Fibroblast of pulmonary artery (primary cell): ENCODE results near the gene SELENOW.

Source experiments
- DNase-seq: peaks from one replicate; pipeline ENCODE4 v3.0.0-alpha.2; 2010; ENCODE audit warnings: low read depth
- H3K4me3 ChIP-seq: replicated peaks from 2 replicates; pipeline ENCODE4 v1.5.1; 2011; ENCODE audit warnings: low read depth, mild to moderate bottlenecking, control low read depth, low read length, moderate library complexity
- CTCF ChIP-seq: IDR thresholded peaks from 2 replicates; pipeline ENCODE4 v1.5.1; 2011; ENCODE audit warnings: mild to moderate bottlenecking, control low read depth, low read length, inconsistent platforms; ENCODE audit errors: missing control alignments

The SELENOW gene

GRCh38 chr19:47790398-47790814 lies 11.9 kb downstream of the SELENOW start:
- peak; percentile 85 for TF ChIP-seq CTCF
- H3K4me3 ChIP-seq = no peak overlapping the region
- DNase-seq = peak; percentile 73

- no peak for TF ChIP-seq CTCF
- no peak overlapping the region for H3K4me3 ChIP-seq
- DNase-seq = no peak
Observed at GRCh38 chr19:47792616-47793015, 14.1 kb downstream of the SELENOW start.

DNA sequence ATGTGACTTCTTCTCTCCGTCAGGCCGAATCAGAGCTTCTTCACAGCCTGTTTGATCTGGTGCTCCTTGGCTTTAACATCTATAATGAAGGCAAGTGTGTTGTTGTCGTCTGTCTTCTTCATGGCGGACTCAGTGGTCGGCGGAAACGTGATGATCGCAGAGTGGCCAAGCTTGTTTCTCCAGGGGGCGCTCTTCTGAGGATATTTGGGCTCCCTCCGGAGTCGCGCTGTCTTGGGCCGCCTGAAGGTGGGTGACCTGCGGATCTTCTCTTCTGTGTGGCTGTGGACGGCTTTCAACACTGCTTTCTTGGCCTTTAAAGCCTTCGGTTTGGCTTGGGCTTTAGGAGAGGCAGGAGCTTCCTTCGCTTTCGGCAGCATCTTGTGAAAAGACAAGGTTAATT lies 16.0 kb downstream of the SELENOW start:
- H3K4me3 ChIP-seq = no peak overlapping the region
- TF ChIP-seq CTCF = peak; percentile 1
- DNase-seq = no peak

- no peak for TF ChIP-seq CTCF
- no peak for DNase-seq
- H3K4me3 ChIP-seq = no peak overlapping the region
Observed at GRCh38 chr19:47796785-47797184, 18.3 kb downstream of the SELENOW start.

DNA sequence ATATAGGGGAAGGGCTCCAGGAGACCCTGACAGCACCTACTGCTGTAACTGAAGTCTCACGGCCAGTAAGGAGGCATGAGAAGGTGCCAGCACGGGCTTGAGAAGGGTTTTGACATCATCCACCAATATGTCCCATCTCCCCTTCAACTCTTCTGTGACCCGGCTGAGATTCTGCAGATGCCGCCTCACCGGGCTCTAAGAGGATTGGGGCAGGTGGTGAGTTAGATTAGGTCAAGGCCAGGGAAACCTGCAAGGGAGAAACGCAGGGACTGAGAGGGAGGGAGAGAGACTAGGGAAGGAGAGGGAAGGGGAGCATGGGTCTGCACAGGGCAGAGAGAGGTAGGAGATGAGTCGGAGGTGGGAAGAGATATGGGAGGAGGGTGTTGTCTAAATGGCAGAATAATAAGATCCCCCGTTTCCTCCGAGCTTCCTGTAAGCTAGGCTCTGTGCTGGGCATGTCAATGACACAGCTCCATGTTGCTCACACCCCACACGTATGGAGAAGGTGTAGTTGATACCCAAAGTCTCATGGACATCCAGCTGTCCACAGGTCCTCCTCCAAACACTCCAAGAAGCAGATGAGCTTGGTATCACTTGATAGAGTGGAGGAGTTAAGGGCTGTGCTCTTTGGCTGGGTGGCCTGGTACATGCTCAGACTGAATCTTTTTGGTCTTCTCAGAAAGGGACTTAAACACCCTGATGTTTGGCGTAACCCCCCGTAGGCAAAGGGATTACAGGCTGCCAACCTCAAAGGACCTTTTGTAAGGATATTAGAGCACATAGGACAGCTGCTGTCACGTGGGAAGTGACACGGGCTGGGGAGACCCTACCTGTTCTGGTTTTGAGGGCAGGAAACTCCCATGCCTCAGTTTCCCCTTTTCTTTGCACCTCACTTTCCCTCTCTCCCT lies 19.7 kb downstream of the SELENOW start:
- no peak for DNase-seq
- no peak for TF ChIP-seq CTCF
- no peak overlapping the region for H3K4me3 ChIP-seq

DNA sequence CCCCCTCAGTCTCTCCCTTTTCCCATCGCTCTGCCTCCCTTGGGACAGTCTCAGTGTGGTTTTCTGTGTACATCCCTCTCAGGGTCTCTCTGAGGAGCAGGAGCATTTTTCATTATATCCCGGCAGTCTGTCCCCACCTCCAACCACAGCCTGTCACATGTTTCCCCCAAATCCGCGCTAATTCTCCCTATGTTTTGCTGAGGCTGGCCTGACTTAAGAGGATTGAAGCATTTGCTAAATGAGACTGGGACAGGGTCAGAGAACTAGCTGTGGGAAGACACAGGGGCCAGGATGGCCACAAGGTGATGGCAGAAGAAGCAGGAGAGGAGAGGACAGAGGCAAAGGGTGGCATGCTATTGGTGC lies 20.4 kb downstream of the SELENOW start:
- no peak for TF ChIP-seq CTCF
- no peak overlapping the region for H3K4me3 ChIP-seq
- no peak for DNase-seq

GRCh38 chr19:47801270-47801669 lies 22.8 kb downstream of the SELENOW start:
- TF ChIP-seq CTCF = no peak
- no peak overlapping the region for H3K4me3 ChIP-seq
- DNase-seq = no peak
